Hematopoietic multipotent progenitor cell (in vitro differentiated cells): ENCODE results near the gene ZNF787. TPM values are rescaled to one million over a fixed set of nuclear protein-coding genes. Genes with fewer than 3 reads are reported as not detected.

Experiments used
- small RNA-seq: library from RNA; depleted of rRNA; stranded (forward); fragments of <200 nt; gene quantifications from one replicate; pipeline ENCODE3, GENCODE V24; 2012
- total RNA-seq: library from RNA; depleted of rRNA; stranded (reverse); fragments of >200 nt; gene quantifications from one replicate; pipeline ENCODE4 v1.2.3, GENCODE V29; 2012

The ZNF787 gene
- total RNA-seq, 1 donor: 40.1 TPM

Small RNA genes lying within 50 kb of the gene (small RNA-seq; reads per million reads assigned to genes)
- not detected for gene AC024580.2
- gene RF00019: not detected

Other genes with a start within 250 kb of the ZNF787 start
- not detected for gene NLRP13, start 189.0 kb downstream of the ZNF787 start, total RNA-seq
- not detected for gene NLRP8, start 173.5 kb downstream of the ZNF787 start, total RNA-seq
- not detected for gene NLRP5, start 134.5 kb downstream of the ZNF787 start, total RNA-seq
- gene ZNF444, start 20.0 kb upstream of the ZNF787 start, total RNA-seq: 12.1 TPM
- gene GALP, start 54.7 kb upstream of the ZNF787 start, total RNA-seq: not detected
- not detected for gene ZSCAN5B, start 76.5 kb upstream of the ZNF787 start, total RNA-seq
- not detected for gene ZSCAN5C, start 81.0 kb upstream of the ZNF787 start, total RNA-seq
- not detected for gene EDDM13, start 151.5 kb upstream of the ZNF787 start, total RNA-seq
- gene ZSCAN5A, start 193.5 kb upstream of the ZNF787 start, total RNA-seq: 11.3 TPM